Measurements from ENCODE around the gene FSD1L.
A peak's percentile ranks its signal among the peaks of the same experiment; 100 is the strongest.

FSD1L gene

GRCh38 chr9:105415662-105415980 is 32.2 kb upstream of the FSD1L start:
- Histone ChIP-seq H3K9ac (no peak overlapping the region), H3K27me3 (ENCODE audit: insufficient read depth, low read depth) (no peaks in the 10 kb centered on the region), H3K4me3 (IDR thresholded peaks at IDR 0.05; ENCODE audit: insufficient read depth, low read depth, low read length) (no peak overlapping the region), H4K20me1 (ENCODE audit: insufficient read depth) (no peaks in the 10 kb centered on the region), H3K4me2 (no peak overlapping the region; the same call in 1 of the 2 replicates), H2AFZ (ENCODE audit: low read depth) (no peak overlapping the region), H3K36me3 (ENCODE audit: insufficient read depth) (no peaks in the 10 kb centered on the region), H3K27ac (no peak overlapping the region), H3K79me2 (ENCODE audit: insufficient read depth, low read depth) (no peaks in the 10 kb centered on the region), H3K4me1 (ENCODE audit: low read depth, poor library complexity, severe bottlenecking) (peaks cover 27% of the 10 kb centered on the region)
- TF ChIP-seq, protein P1, sequence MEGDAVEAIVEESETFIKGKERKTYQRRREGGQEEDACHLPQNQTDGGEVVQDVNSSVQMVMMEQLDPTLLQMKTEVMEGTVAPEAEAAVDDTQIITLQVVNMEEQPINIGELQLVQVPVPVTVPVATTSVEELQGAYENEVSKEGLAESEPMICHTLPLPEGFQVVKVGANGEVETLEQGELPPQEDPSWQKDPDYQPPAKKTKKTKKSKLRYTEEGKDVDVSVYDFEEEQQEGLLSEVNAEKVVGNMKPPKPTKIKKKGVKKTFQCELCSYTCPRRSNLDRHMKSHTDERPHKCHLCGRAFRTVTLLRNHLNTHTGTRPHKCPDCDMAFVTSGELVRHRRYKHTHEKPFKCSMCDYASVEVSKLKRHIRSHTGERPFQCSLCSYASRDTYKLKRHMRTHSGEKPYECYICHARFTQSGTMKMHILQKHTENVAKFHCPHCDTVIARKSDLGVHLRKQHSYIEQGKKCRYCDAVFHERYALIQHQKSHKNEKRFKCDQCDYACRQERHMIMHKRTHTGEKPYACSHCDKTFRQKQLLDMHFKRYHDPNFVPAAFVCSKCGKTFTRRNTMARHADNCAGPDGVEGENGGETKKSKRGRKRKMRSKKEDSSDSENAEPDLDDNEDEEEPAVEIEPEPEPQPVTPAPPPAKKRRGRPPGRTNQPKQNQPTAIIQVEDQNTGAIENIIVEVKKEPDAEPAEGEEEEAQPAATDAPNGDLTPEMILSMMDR (conservative IDR thresholded peaks at IDR 0.05; ENCODE audit: low read depth, low read length) = peak; percentile 11; the same call in 1 of the 2 replicates

GRCh38 chr9:105416840-105417239 is 31.0 kb upstream of the FSD1L start:
- no peaks in the 10 kb centered on the region for H3K36me3 ChIP-seq (ENCODE audit: insufficient read depth)
- peak overlapping the region; percentile 42; the same call in 1 of the 2 replicates for H3K4me2 ChIP-seq
- H3K9ac ChIP-seq = no peak overlapping the region; the same call in 1 of the 2 replicates
- H2AFZ ChIP-seq (ENCODE audit: low read depth) = peak overlapping the region; percentile 21; the same call in 1 of the 2 replicates
- TF ChIP-seq, protein P1 (conservative IDR thresholded peaks at IDR 0.05; ENCODE audit: low read depth, low read length) = no peak
- H3K27me3 ChIP-seq (ENCODE audit: insufficient read depth, low read depth) = no peaks in the 10 kb centered on the region
- H3K27ac ChIP-seq = peak overlapping the region; percentile 34; the same call in 1 of the 2 replicates
- H4K20me1 ChIP-seq (ENCODE audit: insufficient read depth) = no peaks in the 10 kb centered on the region
- no peak overlapping the region for H3K4me3 ChIP-seq (IDR thresholded peaks at IDR 0.05; ENCODE audit: insufficient read depth, low read depth, low read length)
- H3K79me2 ChIP-seq (ENCODE audit: insufficient read depth, low read depth) = no peaks in the 10 kb centered on the region
- peaks cover 27% of the 10 kb centered on the region for H3K4me1 ChIP-seq (ENCODE audit: low read depth, poor library complexity, severe bottlenecking)

DNA sequence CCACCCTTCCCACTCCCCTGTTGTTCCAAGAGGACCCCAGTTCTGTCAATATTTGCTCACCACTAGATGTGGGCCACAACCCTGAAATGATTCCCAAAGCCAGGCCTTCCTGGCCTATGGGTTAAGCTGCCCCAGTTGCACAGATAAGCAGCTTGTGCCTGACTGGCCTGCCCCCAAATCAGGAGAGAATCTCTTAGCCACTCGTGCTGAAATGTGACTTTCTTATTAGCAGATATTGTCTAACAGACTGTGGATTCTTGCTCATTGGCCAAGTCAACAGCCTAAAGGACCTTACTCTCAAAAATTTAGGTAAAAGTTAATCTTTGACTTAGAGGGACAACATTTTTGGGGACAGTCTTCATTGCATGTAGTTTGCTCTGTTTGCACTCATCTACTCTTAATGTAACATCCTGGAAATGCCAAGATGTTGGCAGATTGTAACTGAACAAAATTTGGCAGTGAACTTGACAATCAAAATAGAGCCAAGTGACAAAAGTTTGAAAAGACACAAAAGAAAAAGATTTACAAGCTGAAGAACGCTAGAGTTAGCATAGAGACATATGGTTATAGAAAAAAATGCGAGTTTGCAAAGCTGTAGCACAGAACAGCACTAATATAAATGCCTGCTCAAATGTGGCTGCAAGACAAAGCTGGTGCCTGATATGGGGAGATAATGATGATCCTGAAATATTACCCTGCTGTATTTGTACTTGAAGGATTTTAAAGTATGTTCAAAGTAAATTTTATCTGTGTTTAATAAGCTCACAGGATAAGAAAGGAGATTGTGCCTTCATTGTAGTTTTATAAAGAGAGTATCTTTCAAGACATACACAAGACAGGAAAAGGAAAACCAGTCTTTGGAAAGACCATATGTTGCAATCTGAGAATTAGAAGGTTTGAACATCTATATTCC is 29.0 kb upstream of the FSD1L start:
- TF ChIP-seq, protein P1 (conservative IDR thresholded peaks at IDR 0.05; ENCODE audit: low read depth, low read length) = no peak
- Histone ChIP-seq H2AFZ (ENCODE audit: low read depth) (no peak overlapping the region), H3K27me3 (ENCODE audit: insufficient read depth, low read depth) (no peaks in the 10 kb centered on the region), H3K36me3 (ENCODE audit: insufficient read depth) (no peaks in the 10 kb centered on the region), H3K4me1 (ENCODE audit: low read depth, poor library complexity, severe bottlenecking) (peaks cover 27% of the 10 kb centered on the region), H3K79me2 (ENCODE audit: insufficient read depth, low read depth) (no peaks in the 10 kb centered on the region), H3K9ac (no peak overlapping the region), H4K20me1 (ENCODE audit: insufficient read depth) (no peaks in the 10 kb centered on the region), H3K4me3 (IDR thresholded peaks at IDR 0.05; ENCODE audit: insufficient read depth, low read depth, low read length) (no peak overlapping the region), H3K4me2 (no peak overlapping the region), H3K27ac (no peak overlapping the region)

- Histone ChIP-seq H3K79me2 (ENCODE audit: insufficient read depth, low read depth) (no peaks in the 10 kb centered on the region), H3K36me3 (ENCODE audit: insufficient read depth) (no peaks in the 10 kb centered on the region), H2AFZ (ENCODE audit: low read depth) (no peak overlapping the region), H3K27me3 (ENCODE audit: insufficient read depth, low read depth) (no peaks in the 10 kb centered on the region), H3K4me1 (ENCODE audit: low read depth, poor library complexity, severe bottlenecking) (peaks cover 24% of the 10 kb centered on the region), H3K27ac (no peak overlapping the region), H3K4me2 (no peak overlapping the region), H3K9ac (no peak overlapping the region), H3K4me3 (IDR thresholded peaks at IDR 0.05; ENCODE audit: insufficient read depth, low read depth, low read length) (no peak overlapping the region), H4K20me1 (ENCODE audit: insufficient read depth) (no peaks in the 10 kb centered on the region)
- TF ChIP-seq, protein P1 (conservative IDR thresholded peaks at IDR 0.05; ENCODE audit: low read depth, low read length) = no peak
Measured at GRCh38 chr9:105419816-105420597, 27.8 kb upstream of the FSD1L start.

Data from KMS-11 (cell line).